Skeletal muscle satellite cell (primary cell): Measurements from ENCODE around the gene MAP3K5. TPM values are rescaled to one million over a fixed set of nuclear protein-coding genes. Genes with fewer than 3 reads are reported as not detected.
"Not testable (repeated sequence)": the region's sequence is repeated elsewhere in the genome, so short reads cannot be mapped to it uniquely, and the experiment has no call there.

ENCODE experiments used
- H3K27me3 ChIP-seq: 2 replicates; pipeline ENCODE4 v1.7.0; 2013; ENCODE audit warnings: low read length; ENCODE audit not compliant: control insufficient read depth, insufficient read depth
- H3K36me3 ChIP-seq: 2 replicates; pipeline ENCODE4 v1.7.0; 2013; ENCODE audit warnings: mild to moderate bottlenecking, control low read depth, low read length; ENCODE audit not compliant: insufficient read depth
- H3K4me1 ChIP-seq: 2 replicates; pipeline ENCODE4 v1.7.0; 2013; ENCODE audit warnings: low read length; ENCODE audit not compliant: control insufficient read depth, insufficient read depth
- H3K4me2 ChIP-seq: 2 replicates; pipeline ENCODE4 v1.7.0; 2013; ENCODE audit warnings: mild to moderate bottlenecking, low read length
- H3K4me3 ChIP-seq: 2 replicates; pipeline ENCODE4 v1.7.0; 2013; ENCODE audit warnings: low read length
- H3K9ac ChIP-seq: 2 replicates; pipeline ENCODE4 v1.7.0; 2013; ENCODE audit warnings: mild to moderate bottlenecking, low read depth, low read length, moderate library complexity
- H3K9me3 ChIP-seq: replicated peaks from 2 replicates; pipeline ENCODE4 v1.7.0; 2013; ENCODE audit warnings: mild to moderate bottlenecking, control low read depth, low read length
- total RNA-seq: library from RNA; depleted of rRNA; stranded (reverse); fragments of >200 nt; gene quantifications from 2 replicates; pipeline ENCODE4 v1.2.3, GENCODE V29; 2012; rRNA removed

The MAP3K5 gene
- total RNA-seq, result 6.6 and 9.6 TPM in 2 replicates

GRCh38 chr6:136792410-136793262 lies at the start of gene MAP3K5:
MAP3K5 (minus strand) TSS chr6:136792477; CDS start chr6:136792157, 320 bp downstream.
- Histone ChIP-seq H3K4me2 (peak within 1 kb of the TSS; percentile 92), H3K4me3 (peak within 1 kb of the TSS; percentile 91), H3K36me3 (no peaks in the 10 kb centered on the region), H3K27me3 (no peaks in the 10 kb centered on the region), H3K4me1 (peaks cover 24% of the 10 kb centered on the region), H3K9ac (peak within 1 kb of the TSS; percentile 94), H3K9me3 (no peaks in the 10 kb centered on the region)

- H3K9ac ChIP-seq, result no peak overlapping the region
- H3K36me3 ChIP-seq, result no peaks in the 10 kb centered on the region
- H3K4me1 ChIP-seq, result no peaks in the 10 kb centered on the region
- no peaks in the 10 kb centered on the region for H3K9me3 ChIP-seq
- no peak overlapping the region for H3K4me3 ChIP-seq
- H3K4me2 ChIP-seq, result no peak overlapping the region
- H3K27me3 ChIP-seq, result no peaks in the 10 kb centered on the region
Observed at GRCh38 chr6:136840276-136841001, 48.2 kb upstream of the MAP3K5 start.

GRCh38 chr6:136831873-136832562 lies 39.7 kb upstream of the MAP3K5 start:
- no peak overlapping the region for H3K4me3 ChIP-seq
- H3K9ac ChIP-seq, result no peak overlapping the region
- peaks cover 8% of the 10 kb centered on the region for H3K36me3 ChIP-seq
- no peaks in the 10 kb centered on the region for H3K27me3 ChIP-seq
- H3K4me1 ChIP-seq, result no peaks in the 10 kb centered on the region
- H3K9me3 ChIP-seq, result peaks cover 3% of the 10 kb centered on the region
- H3K4me2 ChIP-seq, result no peak overlapping the region

GRCh38 chr6:136826216-136826615 lies 33.9 kb upstream of the MAP3K5 start:
- no peak overlapping the region for H3K9ac ChIP-seq
- H3K4me1 ChIP-seq, result peaks cover 5% of the 10 kb centered on the region
- H3K36me3 ChIP-seq, result peaks cover 7% of the 10 kb centered on the region
- H3K27me3 ChIP-seq, result no peaks in the 10 kb centered on the region
- no peak overlapping the region for H3K4me3 ChIP-seq
- H3K9me3 ChIP-seq, result no peaks in the 10 kb centered on the region
- no peak overlapping the region for H3K4me2 ChIP-seq

- H3K9me3 ChIP-seq, result no peaks in the 10 kb centered on the region
- peaks cover 7% of the 10 kb centered on the region for H3K36me3 ChIP-seq
- no peaks in the 10 kb centered on the region for H3K27me3 ChIP-seq
- peaks cover 5% of the 10 kb centered on the region for H3K4me1 ChIP-seq
- H3K9ac ChIP-seq, result peak overlapping the region; percentile 92
- H3K4me2 ChIP-seq, result peak overlapping the region; percentile 96
- peak overlapping the region; percentile 83 for H3K4me3 ChIP-seq
Observed at GRCh38 chr6:136823128-136823660, 30.9 kb upstream of the MAP3K5 start.

- Histone ChIP-seq H3K36me3 (peaks cover 7% of the 10 kb centered on the region), H3K4me2 (peak within 1 kb of the TSS; percentile 96), H3K27me3 (no peaks in the 10 kb centered on the region), H3K4me3 (peak within 1 kb of the TSS; percentile 83), H3K4me1 (peaks cover 5% of the 10 kb centered on the region), H3K9me3 (no peaks in the 10 kb centered on the region), H3K9ac (peak within 1 kb of the TSS; percentile 92)
Observed at GRCh38 chr6:136822376-136823127, 30.3 kb upstream of the MAP3K5 start, which contains the start of gene PEX7. PEX7 (plus strand) TSS chr6:136822592; CDS start chr6:136822666, 74 bp downstream.

GRCh38 chr6:136822046-136822375 lies 29.7 kb upstream of the MAP3K5 start:
- H3K4me3 ChIP-seq, result peak overlapping the region; percentile 83

GRCh38 chr6:136820561-136820960 lies 28.3 kb upstream of the MAP3K5 start:
- Histone ChIP-seq H3K4me2 (no peak overlapping the region), H3K27me3 (no peaks in the 10 kb centered on the region), H3K9me3 (no peaks in the 10 kb centered on the region), H3K4me1 (peaks cover 5% of the 10 kb centered on the region), H3K9ac (no peak overlapping the region), H3K36me3 (no peaks in the 10 kb centered on the region), H3K4me3 (no peak overlapping the region)

More at GRCh38 chr6:136822046-136822375, 29.7 kb upstream of the MAP3K5 start:
- peaks cover 7% of the 10 kb centered on the region for H3K36me3 ChIP-seq
- no peaks in the 10 kb centered on the region for H3K9me3 ChIP-seq
- H3K27me3 ChIP-seq, result no peaks in the 10 kb centered on the region
- peak overlapping the region; percentile 96 for H3K4me2 ChIP-seq
- peak overlapping the region; percentile 92 for H3K9ac ChIP-seq
- peaks cover 5% of the 10 kb centered on the region for H3K4me1 ChIP-seq

- Histone ChIP-seq H3K9ac (no peak overlapping the region), H3K4me2 (no peak overlapping the region), H3K27me3 (no peaks in the 10 kb centered on the region), H3K4me3 (no peak overlapping the region), H3K4me1 (no peaks in the 10 kb centered on the region), H3K36me3 (no peaks in the 10 kb centered on the region), H3K9me3 (no peaks in the 10 kb centered on the region)
Observed at GRCh38 chr6:136816656-136817055, 24.4 kb upstream of the MAP3K5 start.

GRCh38 chr6:136815608-136816007 lies 23.3 kb upstream of the MAP3K5 start:
- not testable (repeated sequence) for H3K4me3 ChIP-seq, H3K4me1 ChIP-seq, H3K9me3 ChIP-seq, H3K36me3 ChIP-seq, H3K4me2 ChIP-seq, H3K27me3 ChIP-seq, H3K9ac ChIP-seq
